ENCODE measurements around the gene CHD6.

Gene CHD6

DNA sequence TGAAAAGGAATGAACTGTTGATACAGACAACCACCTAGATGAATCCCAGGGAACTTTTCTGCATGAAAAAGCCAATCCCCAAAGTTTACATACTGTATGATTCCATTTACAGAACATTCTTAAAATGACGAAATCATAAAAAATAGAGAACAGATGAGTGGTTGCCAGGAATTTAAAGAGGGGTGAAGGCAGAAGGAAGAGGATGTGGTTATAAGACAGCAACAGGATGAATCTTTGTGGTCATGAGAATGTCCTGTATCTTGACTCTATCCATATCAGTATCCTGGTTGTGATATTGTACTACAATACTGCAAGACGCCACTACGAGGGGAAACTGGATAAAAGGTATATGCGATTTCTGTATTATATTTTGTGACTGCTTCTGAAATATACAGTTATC is 181.5 kb downstream of the CHD6 start (continued):
- TF ChIP-seq ZNF549 (tag by site-specific recombination; IDR thresholded peaks at IDR 0.05) (no peak), ZNF248 (tag by site-specific recombination; IDR thresholded peaks at IDR 0.05) (no peak), RBAK (tag by site-specific recombination; IDR thresholded peaks at IDR 0.05) (no peak), ZNF658 (tag by site-specific recombination; IDR thresholded peaks at IDR 0.05) (no peak), ZNF837 (tag by site-specific recombination; IDR thresholded peaks at IDR 0.05) (no peak), ZNF776 (tag by site-specific recombination; IDR thresholded peaks at IDR 0.05; ENCODE audit: borderline replicate concordance) (no peak)

DNA sequence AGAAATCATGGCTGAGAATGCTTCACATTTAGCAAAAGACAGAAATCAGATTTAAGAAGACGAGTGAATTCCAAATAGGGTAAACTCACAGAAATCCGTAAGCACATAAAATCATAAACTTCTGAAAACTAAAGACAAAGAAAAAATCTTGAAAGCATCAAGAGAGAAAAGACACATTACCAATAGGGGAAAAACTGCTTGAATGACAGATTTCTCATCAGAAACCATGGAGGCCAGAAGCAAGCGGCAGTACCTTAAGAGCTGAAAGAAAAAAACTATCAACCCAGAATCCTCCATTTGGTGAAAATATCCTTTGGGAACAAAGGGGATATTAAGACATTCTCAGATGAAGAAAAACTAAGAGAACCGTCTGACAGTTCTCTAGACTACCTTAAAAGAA is 185.0 kb downstream of the CHD6 start:
- Histone ChIP-seq H3K4me1 (ENCODE audit: control insufficient read depth, insufficient read depth, low read length) (no peaks in the 10 kb centered on the region), H3K36me3 (ENCODE audit: control insufficient read depth in 2 of 2, insufficient read depth in 1 of 2, low read length in 2 of 2) (peaks cover 24 to 57% of the 10 kb centered on the region in 2 experiments), H3K27ac (ENCODE audit: extremely low read depth, low read depth, low read length) (no peak overlapping the region), H3K4me3 (ENCODE audit: low read depth, low read length) (no peak overlapping the region), H3K9me3 (ENCODE audit: control insufficient read depth, insufficient read depth, low read depth, low read length) (no peaks in the 10 kb centered on the region)
- CTCF ChIA-PET: interaction anchor here (0.6 kb wide), 1 partner anchor 241 kb away, joined by 3 read pairs; no protein-coding TSS in a partner anchor
- POLR2A ChIA-PET: no interaction called here
- TF ChIP-seq, protein P1, sequence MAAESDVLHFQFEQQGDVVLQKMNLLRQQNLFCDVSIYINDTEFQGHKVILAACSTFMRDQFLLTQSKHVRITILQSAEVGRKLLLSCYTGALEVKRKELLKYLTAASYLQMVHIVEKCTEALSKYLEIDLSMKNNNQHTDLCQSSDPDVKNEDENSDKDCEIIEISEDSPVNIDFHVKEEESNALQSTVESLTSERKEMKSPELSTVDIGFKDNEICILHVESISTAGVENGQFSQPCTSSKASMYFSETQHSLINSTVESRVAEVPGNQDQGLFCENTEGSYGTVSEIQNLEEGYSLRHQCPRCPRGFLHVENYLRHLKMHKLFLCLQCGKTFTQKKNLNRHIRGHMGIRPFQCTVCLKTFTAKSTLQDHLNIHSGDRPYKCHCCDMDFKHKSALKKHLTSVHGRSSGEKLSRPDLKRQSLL (tag by site-specific recombination; IDR thresholded peaks at IDR 0.05): no peak
- no peak for TF ChIP-seq ZNF324 (tag by site-specific recombination; IDR thresholded peaks at IDR 0.05)
- no peak for TF ChIP-seq GLIS2 (tag by site-specific recombination; IDR thresholded peaks at IDR 0.05)
- no peak for TF ChIP-seq ZNF335 (tag by site-specific recombination; conservative IDR thresholded peaks at IDR 0.05)
- TF ChIP-seq ZNF24 (tag by site-specific recombination; IDR thresholded peaks at IDR 0.05): no peak
- TF ChIP-seq, protein P2, sequence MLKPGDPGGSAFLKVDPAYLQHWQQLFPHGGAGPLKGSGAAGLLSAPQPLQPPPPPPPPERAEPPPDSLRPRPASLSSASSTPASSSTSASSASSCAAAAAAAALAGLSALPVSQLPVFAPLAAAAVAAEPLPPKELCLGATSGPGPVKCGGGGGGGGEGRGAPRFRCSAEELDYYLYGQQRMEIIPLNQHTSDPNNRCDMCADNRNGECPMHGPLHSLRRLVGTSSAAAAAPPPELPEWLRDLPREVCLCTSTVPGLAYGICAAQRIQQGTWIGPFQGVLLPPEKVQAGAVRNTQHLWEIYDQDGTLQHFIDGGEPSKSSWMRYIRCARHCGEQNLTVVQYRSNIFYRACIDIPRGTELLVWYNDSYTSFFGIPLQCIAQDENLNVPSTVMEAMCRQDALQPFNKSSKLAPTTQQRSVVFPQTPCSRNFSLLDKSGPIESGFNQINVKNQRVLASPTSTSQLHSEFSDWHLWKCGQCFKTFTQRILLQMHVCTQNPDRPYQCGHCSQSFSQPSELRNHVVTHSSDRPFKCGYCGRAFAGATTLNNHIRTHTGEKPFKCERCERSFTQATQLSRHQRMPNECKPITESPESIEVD (tag by site-specific recombination; IDR thresholded peaks at IDR 0.05): no peak
- TF ChIP-seq BCL11A (tag by site-specific recombination; IDR thresholded peaks at IDR 0.05; ENCODE audit: low read depth): no peak
- TF ChIP-seq SP2 (tag by site-specific recombination; IDR thresholded peaks at IDR 0.05): no peak
- TF ChIP-seq OSR2 (tag by site-specific recombination; IDR thresholded peaks at IDR 0.05): no peak
- TF ChIP-seq ZNF664 (tag by site-specific recombination; IDR thresholded peaks at IDR 0.05): no peak
- no peak for TF ChIP-seq FEZF1 (tag by site-specific recombination; IDR thresholded peaks at IDR 0.05)
- TF ChIP-seq ZNF140 (tag by site-specific recombination; IDR thresholded peaks at IDR 0.05): no peak
- TF ChIP-seq ZBTB8A (tag by site-specific recombination; IDR thresholded peaks at IDR 0.05): no peak
- no peak for TF ChIP-seq ZBTB48 (tag by site-specific recombination; IDR thresholded peaks at IDR 0.05)

DNA sequence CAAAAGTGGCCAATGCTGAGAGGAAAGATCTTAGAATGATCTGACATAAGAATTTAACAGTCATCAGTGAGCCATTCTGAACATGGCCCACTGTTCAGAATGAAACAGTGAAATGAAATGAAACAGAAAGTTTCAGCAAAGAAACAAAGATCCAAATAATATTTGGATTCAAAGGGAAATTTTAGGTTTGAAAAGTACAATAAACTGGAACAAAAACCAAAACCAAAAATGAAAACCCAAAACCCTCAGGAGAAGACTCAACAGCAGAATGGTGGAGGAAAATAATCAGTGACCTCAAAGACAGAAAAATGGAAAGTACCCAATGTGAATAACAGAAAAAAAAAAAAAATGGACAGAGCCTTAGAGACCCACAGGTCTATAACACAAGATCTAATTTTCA is 185.4 kb downstream of the CHD6 start:
- TF ChIP-seq ZNF76 (tag by site-specific recombination; IDR thresholded peaks at IDR 0.05; ENCODE audit: borderline replicate concordance, low read depth) (no peak), SCRT2 (tag by site-specific recombination; IDR thresholded peaks at IDR 0.05) (no peak), ZNF202 (tag by site-specific recombination; IDR thresholded peaks at IDR 0.05; ENCODE audit: borderline replicate concordance) (no peak), ZXDB (tag by site-specific recombination; IDR thresholded peaks at IDR 0.05) (no peak)
- CTCF ChIA-PET: no interaction called here
- Histone ChIP-seq H3K4me1 (ENCODE audit: control insufficient read depth, insufficient read depth, low read length) (no peaks in the 10 kb centered on the region), H3K9me3 (ENCODE audit: control insufficient read depth, insufficient read depth, low read depth, low read length) (no peaks in the 10 kb centered on the region), H3K36me3 (ENCODE audit: control insufficient read depth in 2 of 2, insufficient read depth in 1 of 2, low read length in 2 of 2) (peaks cover 24 to 57% of the 10 kb centered on the region in 2 experiments), H3K27ac (ENCODE audit: extremely low read depth, low read depth, low read length) (no peak overlapping the region), H3K4me3 (ENCODE audit: low read depth, low read length) (no peak overlapping the region)
- POLR2A ChIA-PET: no interaction called here
